ENCODE results near the gene ASB6. TPM values are rescaled to one million over a fixed set of nuclear protein-coding genes. Genes with fewer than 3 reads are reported as not detected.
A peak's percentile ranks its signal among the peaks of the same experiment; 100 is the strongest.

Gene ASB6
- total and polyA plus RNA-seq, 2 of the 13 experiments (the other 11 are each of a cell fraction or from before 2014, with no cell fraction given) = 8.2 to 8.4 TPM

GRCh38 chr9:129619787-129620668, 21.9 kb downstream of the ASB6 start (continued):
- TF ChIP-seq, protein P1, sequence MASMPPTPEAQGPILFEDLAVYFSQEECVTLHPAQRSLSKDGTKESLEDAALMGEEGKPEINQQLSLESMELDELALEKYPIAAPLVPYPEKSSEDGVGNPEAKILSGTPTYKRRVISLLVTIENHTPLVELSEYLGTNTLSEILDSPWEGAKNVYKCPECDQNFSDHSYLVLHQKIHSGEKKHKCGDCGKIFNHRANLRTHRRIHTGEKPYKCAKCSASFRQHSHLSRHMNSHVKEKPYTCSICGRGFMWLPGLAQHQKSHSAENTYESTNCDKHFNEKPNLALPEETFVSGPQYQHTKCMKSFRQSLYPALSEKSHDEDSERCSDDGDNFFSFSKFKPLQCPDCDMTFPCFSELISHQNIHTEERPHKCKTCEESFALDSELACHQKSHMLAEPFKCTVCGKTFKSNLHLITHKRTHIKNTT (CRISPR knock-in tag; IDR thresholded peaks at IDR 0.05) = no peak
- no peak for TF ChIP-seq TCF7L2 (IDR thresholded peaks at IDR 0.05; ENCODE audit: low read depth, low read length)
- TF ChIP-seq ZNF619 (CRISPR knock-in tag; IDR thresholded peaks at IDR 0.05) = no peak
- no peak for TF ChIP-seq HHEX (CRISPR knock-in tag; IDR thresholded peaks at IDR 0.05)
- TF ChIP-seq, protein P2, sequence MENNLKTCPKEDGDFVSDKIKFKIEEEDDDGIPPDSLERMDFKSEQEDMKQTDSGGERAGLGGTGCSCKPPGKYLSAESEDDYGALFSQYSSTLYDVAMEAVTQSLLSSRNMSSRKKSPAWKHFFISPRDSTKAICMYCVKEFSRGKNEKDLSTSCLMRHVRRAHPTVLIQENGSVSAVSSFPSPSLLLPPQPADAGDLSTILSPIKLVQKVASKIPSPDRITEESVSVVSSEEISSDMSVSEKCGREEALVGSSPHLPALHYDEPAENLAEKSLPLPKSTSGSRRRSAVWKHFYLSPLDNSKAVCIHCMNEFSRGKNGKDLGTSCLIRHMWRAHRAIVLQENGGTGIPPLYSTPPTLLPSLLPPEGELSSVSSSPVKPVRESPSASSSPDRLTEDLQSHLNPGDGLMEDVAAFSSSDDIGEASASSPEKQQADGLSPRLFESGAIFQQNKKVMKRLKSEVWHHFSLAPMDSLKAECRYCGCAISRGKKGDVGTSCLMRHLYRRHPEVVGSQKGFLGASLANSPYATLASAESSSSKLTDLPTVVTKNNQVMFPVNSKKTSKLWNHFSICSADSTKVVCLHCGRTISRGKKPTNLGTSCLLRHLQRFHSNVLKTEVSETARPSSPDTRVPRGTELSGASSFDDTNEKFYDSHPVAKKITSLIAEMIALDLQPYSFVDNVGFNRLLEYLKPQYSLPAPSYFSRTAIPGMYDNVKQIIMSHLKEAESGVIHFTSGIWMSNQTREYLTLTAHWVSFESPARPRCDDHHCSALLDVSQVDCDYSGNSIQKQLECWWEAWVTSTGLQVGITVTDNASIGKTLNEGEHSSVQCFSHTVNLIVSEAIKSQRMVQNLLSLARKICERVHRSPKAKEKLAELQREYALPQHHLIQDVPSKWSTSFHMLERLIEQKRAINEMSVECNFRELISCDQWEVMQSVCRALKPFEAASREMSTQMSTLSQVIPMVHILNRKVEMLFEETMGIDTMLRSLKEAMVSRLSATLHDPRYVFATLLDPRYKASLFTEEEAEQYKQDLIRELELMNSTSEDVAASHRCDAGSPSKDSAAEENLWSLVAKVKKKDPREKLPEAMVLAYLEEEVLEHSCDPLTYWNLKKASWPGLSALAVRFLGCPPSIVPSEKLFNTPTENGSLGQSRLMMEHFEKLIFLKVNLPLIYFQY (CRISPR knock-in tag; IDR thresholded peaks at IDR 0.05; ENCODE audit: borderline replicate concordance) = no peak
- TF ChIP-seq ZNF138 (CRISPR knock-in tag; IDR thresholded peaks at IDR 0.05; ENCODE audit: low read depth) = 0 out of 2 replicates have a peak, but pooled peaks have one; percentile 19
- TF ChIP-seq SRSF1 (optimal IDR thresholded peaks at IDR 0.05; ENCODE audit: low read depth, low read length) = no peak
- peak; percentile 61; the same call in 1 of the 2 replicates for TF ChIP-seq ZNF317 (CRISPR knock-in tag; IDR thresholded peaks at IDR 0.05)
- TF ChIP-seq ZNF34 (CRISPR knock-in tag; IDR thresholded peaks at IDR 0.05; ENCODE audit: borderline replicate concordance) = 0 out of 2 replicates have a peak, but pooled peaks have one; percentile 59
- no peak for TF ChIP-seq THAP9 (CRISPR knock-in tag; IDR thresholded peaks at IDR 0.05; ENCODE audit: borderline replicate concordance)
- no peak for TF ChIP-seq ZBTB21 (CRISPR knock-in tag; IDR thresholded peaks at IDR 0.05)
- TF ChIP-seq ZNF784 (CRISPR knock-in tag; IDR thresholded peaks at IDR 0.05; ENCODE audit: borderline replicate concordance) = no peak
- TF ChIP-seq ARID4A (CRISPR knock-in tag; IDR thresholded peaks at IDR 0.05; ENCODE audit: borderline replicate concordance) = no peak
- 0 out of 2 replicates have a peak, but pooled peaks have one; percentile 37 for TF ChIP-seq SRY (CRISPR knock-in tag; IDR thresholded peaks at IDR 0.05)
